A673 (cell line): ENCODE results near the gene RPS6KL1.

Experiments
- EZH2 ChIP-seq: fragments of 200-600 bp; sonication (generic); IDR thresholded peaks from 2 replicates; pipeline ENCODE4 v1.6.1; 2017; ENCODE audit warnings: borderline replicate concordance, low read depth, mild to moderate bottlenecking, mixed read lengths, antibody characterized with exemption, low read length; ENCODE audit not compliant: poor library complexity, severe bottlenecking
- TF ChIP-seq, protein P1 (sequence below): fragments of 300-800, 200-600 bp; sonication (generic); conservative IDR thresholded peaks from 2 replicates; pipeline ENCODE4 v1.5.1; 2017; ENCODE audit warnings: low read depth, mild to moderate bottlenecking, antibody characterized with exemption, low read length, moderate library complexity, mixed read lengths

DNA sequence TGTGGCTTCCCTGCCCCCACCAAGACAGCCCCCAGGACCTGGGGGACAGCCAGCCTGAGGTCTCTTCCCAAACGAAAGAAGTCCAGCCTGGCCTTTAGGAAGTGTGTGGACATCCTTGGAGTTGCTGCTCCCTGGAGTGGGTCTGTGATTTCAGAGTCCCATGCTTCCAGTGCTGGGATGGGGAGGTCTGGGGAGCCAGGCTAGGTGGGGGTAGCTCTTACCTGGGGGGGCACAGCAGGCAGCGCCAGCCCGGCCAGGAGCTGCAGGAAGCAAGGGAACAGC is 31.8 kb upstream of the RPS6KL1 start:
- TF ChIP-seq, protein P1, sequence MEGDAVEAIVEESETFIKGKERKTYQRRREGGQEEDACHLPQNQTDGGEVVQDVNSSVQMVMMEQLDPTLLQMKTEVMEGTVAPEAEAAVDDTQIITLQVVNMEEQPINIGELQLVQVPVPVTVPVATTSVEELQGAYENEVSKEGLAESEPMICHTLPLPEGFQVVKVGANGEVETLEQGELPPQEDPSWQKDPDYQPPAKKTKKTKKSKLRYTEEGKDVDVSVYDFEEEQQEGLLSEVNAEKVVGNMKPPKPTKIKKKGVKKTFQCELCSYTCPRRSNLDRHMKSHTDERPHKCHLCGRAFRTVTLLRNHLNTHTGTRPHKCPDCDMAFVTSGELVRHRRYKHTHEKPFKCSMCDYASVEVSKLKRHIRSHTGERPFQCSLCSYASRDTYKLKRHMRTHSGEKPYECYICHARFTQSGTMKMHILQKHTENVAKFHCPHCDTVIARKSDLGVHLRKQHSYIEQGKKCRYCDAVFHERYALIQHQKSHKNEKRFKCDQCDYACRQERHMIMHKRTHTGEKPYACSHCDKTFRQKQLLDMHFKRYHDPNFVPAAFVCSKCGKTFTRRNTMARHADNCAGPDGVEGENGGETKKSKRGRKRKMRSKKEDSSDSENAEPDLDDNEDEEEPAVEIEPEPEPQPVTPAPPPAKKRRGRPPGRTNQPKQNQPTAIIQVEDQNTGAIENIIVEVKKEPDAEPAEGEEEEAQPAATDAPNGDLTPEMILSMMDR: no peak
- no peak for TF ChIP-seq EZH2
